ENCODE data around the gene HHLA2.

GRCh38 chr3:108329947-108330346, 33.6 kb downstream of the HHLA2 start:
- TF ChIP-seq CTCF (optimal IDR thresholded peaks at IDR 0.05 in 1 of 3, IDR thresholded peaks at IDR 0.05 in 1 of 3, conservative IDR thresholded peaks at IDR 0.05 in 1 of 3; ENCODE audit: extremely low read depth in 1 of 3, insufficient read depth in 2 of 3, low read length in 3 of 3): no peak
- no peak for TF ChIP-seq EZH2 (IDR thresholded peaks at IDR 0.05; ENCODE audit: low read length)

All from keratinocyte (primary cell).